ENCODE data around the gene RPL35. TPM values are rescaled to one million over a fixed set of nuclear protein-coding genes. Genes with fewer than 3 reads are reported as not detected.
A peak's percentile ranks its signal among the peaks of the same experiment; 100 is the strongest.

Gene RPL35
- total and polyA plus RNA-seq, 2 of the 8 experiments (the other 6 are each of a cell fraction or from before 2014, with no cell fraction given), result 1,831 to 2,448 TPM

GRCh38 chr9:124830593-124830992 is 31.2 kb downstream of the RPL35 start:
- H3K18ac ChIP-seq (ENCODE audit: extremely low read depth, low read length), result no peak overlapping the region
- TF ChIP-seq JUN (IDR thresholded peaks at IDR 0.05; ENCODE audit: low read depth, low read length), result no peak
- H3K27me3 ChIP-seq (replicated peaks in 1 of 4; ENCODE audit: control insufficient read depth in 3 of 4, extremely low read depth in 1 of 4, insufficient read depth in 3 of 4, low read length in 3 of 4), result no peaks in the 10 kb centered on the region
- no peaks in the 10 kb centered on the region for H3K79me1 ChIP-seq (ENCODE audit: low read depth, low read length)
- H3K27ac ChIP-seq (ENCODE audit: low read depth, low read length), result no peak overlapping the region
- DNase-seq (ENCODE audit: low read depth in 1 of 2, low spot score in 2 of 2), result no peak
- no peak overlapping the region for H4K91ac ChIP-seq (replicated peaks; ENCODE audit: insufficient read length, low read length)
- no peak overlapping the region for H3K23ac ChIP-seq (ENCODE audit: insufficient read length)
- FAIRE-seq, result no peak
- H3K4me2 ChIP-seq (ENCODE audit: insufficient read depth in 1 of 2, low read depth in 2 of 2, low read length in 2 of 2), result no peak overlapping the region
- no peak overlapping the region for H3K14ac ChIP-seq (ENCODE audit: insufficient read length)
- peaks cover 0 to 3% (median 1%) of the 10 kb centered on the region in 4 experiments; a peak in 3 of 7 replicates for H3K4me1 ChIP-seq (replicated peaks in 1 of 4; ENCODE audit: control insufficient read depth in 3 of 4, insufficient read depth in 4 of 4, low read length in 3 of 4)
- no peaks in the 10 kb centered on the region for H3K36me3 ChIP-seq (ENCODE audit: control insufficient read depth in 2 of 4, insufficient read depth in 4 of 4, low read length in 3 of 4)
- POLR2A ChIA-PET (ENCODE audit: partially characterized antibody), result interaction anchor here (1.3 to 3.2 kb wide), 3 partner anchors 10 to 31 kb away, joined by 3 to 18 read pairs (median 4); partner anchors contain the start of genes ARPC5L and RPL35
- WGBS, 2 experiments (ENCODE audit: extremely low coverage in 1 of 2, insufficient coverage in 1 of 2, insufficient read length in 1 of 2, insufficient replicate concordance in 2 of 2, low coverage in 1 of 2, low lambda C conversion rate in 2 of 2, missing lambda C conversion rate in 1 of 2), result 68% methylated on average over 4 of the region's 4 CpGs; no CpG with 5 or more reads in 1 of the 2 experiments
- H2BK20ac ChIP-seq (ENCODE audit: low read length), result 0 out of 2 replicates have a peak overlapping the region, but pooled peaks have one; percentile 1
- H3K4ac ChIP-seq (replicated peaks; ENCODE audit: insufficient read length, low read depth, low read length), result no peak overlapping the region
- no peak overlapping the region for H3K9ac ChIP-seq (replicated peaks in 1 of 4; ENCODE audit: extremely low read depth in 1 of 4, low read depth in 3 of 4, low read length in 3 of 4)
- H2AK5ac ChIP-seq (ENCODE audit: low read depth, low read length), result no peak overlapping the region
- H4K8ac ChIP-seq (ENCODE audit: extremely low read depth, insufficient read depth, low read length), result no peak overlapping the region
- no peak overlapping the region for H2AFZ ChIP-seq (ENCODE audit: low read length)
- no peak overlapping the region; the same call in 1 of the 2 replicates for H2BK12ac ChIP-seq (ENCODE audit: low read depth, low read length)
- H3K4me3 ChIP-seq (ENCODE audit: extremely low read depth in 1 of 4, insufficient read depth in 2 of 4, low read depth in 3 of 4, low read length in 4 of 4), result no peak overlapping the region
- CTCF ChIA-PET (ENCODE audit: partially characterized antibody), result interaction anchor here (0.7 to 65.2 kb wide), 7 partner anchors 12 to 256 kb away, joined by 3 to 1529 read pairs (median 8); partner anchors contain the start of genes ARPC5L, NR6A1, OLFML2A and RPL35
- no peaks in the 10 kb centered on the region for H3K79me2 ChIP-seq (ENCODE audit: control insufficient read depth in 1 of 2, insufficient read depth in 2 of 2, low read length in 2 of 2)
- no peak overlapping the region for H3K56ac ChIP-seq (replicated peaks; ENCODE audit: insufficient read length, low read depth, low read length)
- no peaks in the 10 kb centered on the region for H4K20me1 ChIP-seq (replicated peaks in 1 of 2; ENCODE audit: control insufficient read depth in 1 of 2, insufficient read depth in 2 of 2, low read length in 2 of 2)
- no peak overlapping the region for H2BK120ac ChIP-seq (replicated peaks; ENCODE audit: low read depth, low read length)
- no peak overlapping the region for H2BK5ac ChIP-seq (ENCODE audit: low read depth, low read length)
- H4K5ac ChIP-seq (ENCODE audit: insufficient read length, low read depth, low read length), result peak overlapping the region; percentile 22
- H2BK15ac ChIP-seq (ENCODE audit: low read length), result no peak overlapping the region
- H3K23me2 ChIP-seq (ENCODE audit: low read depth, low read length), result no peaks in the 10 kb centered on the region
- H3K9me3 ChIP-seq (ENCODE audit: insufficient read depth in 2 of 2, low read depth in 1 of 2, low read length in 1 of 2), result no peaks in the 10 kb centered on the region
